HepG2 (cell line): ENCODE data around the gene VAPB. TPM values are rescaled to one million over a fixed set of nuclear protein-coding genes. Genes with fewer than 3 reads are reported as not detected.

Source experiments
- BRF2 ChIP-seq: sonication (generic); formaldehyde crosslinking; IDR thresholded peaks from 2 replicates; pipeline ENCODE4 v1.8.1; 2022; ENCODE audit warnings: mild to moderate bottlenecking, missing genetic modification reagents
- HNF1A ChIP-seq, 2 experiments: sonication (generic) in 1 of 2; formaldehyde crosslinking in 1 of 2; IDR thresholded peaks; 2 replicates each; pipeline versions ENCODE4 v1.4.0 to v1.6.1; 2016 to 2020; ENCODE audit warnings: borderline replicate concordance in 1 of 2, low read depth in 1 of 2, mild to moderate bottlenecking in 1 of 2, missing genetic modification reagents in 1 of 2
- IKZF5 ChIP-seq: IDR thresholded peaks from 2 replicates; pipeline ENCODE4 v1.6.1; 2018; ENCODE audit warnings: missing genetic modification reagents, mild to moderate bottlenecking, missing compliant biosample characterization
- MED13 ChIP-seq: sonication (generic); formaldehyde crosslinking; IDR thresholded peaks from 2 replicates; pipeline ENCODE4 v1.5.0; 2020; ENCODE audit warnings: missing genetic modification reagents
- PAXIP1 ChIP-seq: sonication (generic); formaldehyde crosslinking; conservative IDR thresholded peaks from 2 replicates; pipeline ENCODE4 v1.4.0; 2020; ENCODE audit warnings: mild to moderate bottlenecking, missing genetic modification reagents, moderate library complexity
- SATB2 ChIP-seq: sonication (generic); formaldehyde crosslinking; IDR thresholded peaks from 2 replicates; pipeline ENCODE4 v1.5.0; 2020; ENCODE audit warnings: missing genetic modification reagents
- SP1 ChIP-seq, 2 experiments: fragments of 450-650 bp in 1 of 2; sonication (generic) in 1 of 2; formaldehyde crosslinking in 1 of 2; IDR thresholded peaks; 2 replicates each; pipeline versions ENCODE4 v1.4.0 to v1.6.1; 2016 to 2020; ENCODE audit warnings: missing genetic modification reagents in 1 of 2
- STAT6 ChIP-seq: sonication (generic); formaldehyde crosslinking; IDR thresholded peaks from 2 replicates; pipeline ENCODE4 v1.4.0; 2020; ENCODE audit warnings: missing genetic modification reagents, mild to moderate bottlenecking, borderline replicate concordance
- ZNF333 ChIP-seq: sonication (generic); formaldehyde crosslinking; IDR thresholded peaks from 2 replicates; pipeline ENCODE4 v1.4.0; 2020; ENCODE audit warnings: mild to moderate bottlenecking, missing genetic modification reagents, borderline replicate concordance
- ZNF460 ChIP-seq: sonication (generic); formaldehyde crosslinking; IDR thresholded peaks from 2 replicates; pipeline ENCODE4 v1.5.1; 2020; ENCODE audit warnings: missing genetic modification reagents, mild to moderate bottlenecking, borderline replicate concordance
- polyA plus RNA-seq, 8 experiments: library from polyadenylated mRNA; depleted of rRNA in 3 of 8; stranded (reverse) in 7 of 8; unstranded in 1 of 8; fragments of >200 nt; fragmentation: Illumina TruSeq in 4 of 8; extraction: Trizol in 4 of 8; gene quantifications; 2 replicates each; pipeline versions ENCODE4 v1.2.1 to v1.2.3, GENCODE V29; 2011 to 2016; ENCODE audit warnings: low read depth in 4 of 8, missing spikeins in 1 of 8, mixed read lengths in 1 of 8; ENCODE audit not compliant: insufficient read depth in 1 of 8
- total RNA-seq, 5 experiments: library from RNA; depleted of rRNA; stranded (reverse); fragments of >200 nt; fragmentation: Illumina TruSeq; extraction: Trizol; gene quantifications; 2 replicates each; pipeline ENCODE4 v1.2.3, GENCODE V29; 2016; ENCODE audit warnings: low read depth in 1 of 5

Gene VAPB
- total and polyA plus RNA-seq, 2 of the 13 experiments (the other 11 are each of a cell fraction or from before 2014, with no cell fraction given) = 18.6 to 48.5 TPM

- TF ChIP-seq ZNF333 (CRISPR knock-in tag) = peak; percentile 90; the same call in 1 of the 2 replicates
- TF ChIP-seq BRF2 (CRISPR knock-in tag) = no peak
- no peak for TF ChIP-seq SP1 (IDR thresholded peaks at IDR 0.05)
- no peak for TF ChIP-seq SP1 (CRISPR knock-in tag; IDR thresholded peaks at IDR 0.05)
- no peak for TF ChIP-seq STAT6 (CRISPR knock-in tag)
- TF ChIP-seq ZNF460 (CRISPR knock-in tag) = no peak
- TF ChIP-seq PAXIP1 (CRISPR knock-in tag) = no peak; the same call in 1 of the 2 replicates
- TF ChIP-seq HNF1A (IDR thresholded peaks at IDR 0.05; ENCODE audit: low read depth) = no peak
- peak; percentile 9; the same call in 1 of the 2 replicates for TF ChIP-seq HNF1A (CRISPR knock-in tag; IDR thresholded peaks at IDR 0.05; ENCODE audit: borderline replicate concordance)
- TF ChIP-seq SATB2 (CRISPR knock-in tag) = no peak
- TF ChIP-seq IKZF5 (CRISPR knock-in tag) = no peak
- peak; percentile 34; the same call in 1 of the 2 replicates for TF ChIP-seq MED13
Observed at GRCh38 chr20:58389324-58389967, 417 bp downstream of the VAPB start (continued).
